Activated CD4-positive, alpha-beta T cell treated with anti-CD3 and anti-CD28 coated beads, Interleukin-2, Interleukin-4, amounts not matched to agents 100 ng/mL and 50 ng/mL, durations not matched to agents 16 hours and 8 hours (primary cell): ENCODE results near the gene PTPN22.

ENCODE experiments used
- DNase-seq: peaks from one replicate; pipeline ENCODE4 v3.0.0-alpha.2; 2020; ENCODE audit warnings: low spot score

The PTPN22 gene

GRCh38 chr1:113802367-113803007, 69.0 kb downstream of the PTPN22 start:
- DNase-seq: peak; percentile 49

- DNase-seq: no peak
Measured at GRCh38 chr1:113800487-113800886, 71.0 kb downstream of the PTPN22 start.

- no peak for DNase-seq
Measured at GRCh38 chr1:113797472-113797871, 74.0 kb downstream of the PTPN22 start.

GRCh38 chr1:113793878-113794834, 77.4 kb downstream of the PTPN22 start:
- no peak for DNase-seq

- no peak for DNase-seq
Measured at GRCh38 chr1:113792986-113793385, 78.5 kb downstream of the PTPN22 start.

GRCh38 chr1:113792471-113792870, 79.0 kb downstream of the PTPN22 start:
- no peak for DNase-seq

- DNase-seq: no peak
Measured at GRCh38 chr1:113788802-113789201, 82.7 kb downstream of the PTPN22 start.

GRCh38 chr1:113787663-113788062, 83.8 kb downstream of the PTPN22 start:
- DNase-seq: no peak

GRCh38 chr1:113786069-113786468, 85.4 kb downstream of the PTPN22 start:
- no peak for DNase-seq

- DNase-seq: peak; percentile 69
Measured at GRCh38 chr1:113784104-113784779, 87.3 kb downstream of the PTPN22 start.

- peak; percentile 75 for DNase-seq
Measured at GRCh38 chr1:113783254-113784103, 88.0 kb downstream of the PTPN22 start.

GRCh38 chr1:113782406-113782805, 89.1 kb downstream of the PTPN22 start:
- DNase-seq: no peak

GRCh38 chr1:113780374-113781146, 91.0 kb downstream of the PTPN22 start:
- DNase-seq: peak; percentile 43

GRCh38 chr1:113779542-113779941, 92.0 kb downstream of the PTPN22 start:
- DNase-seq: no peak

GRCh38 chr1:113777561-113777960, 94.0 kb downstream of the PTPN22 start:
- DNase-seq: no peak

- DNase-seq: no peak
Measured at GRCh38 chr1:113770031-113770430, 101.5 kb downstream of the PTPN22 start.

GRCh38 chr1:113769601-113769970, 101.9 kb downstream of the PTPN22 start:
- DNase-seq: no peak

GRCh38 chr1:113768916-113769600, 102.5 kb downstream of the PTPN22 start:
- no peak for DNase-seq

GRCh38 chr1:113765306-113766230, 105.9 kb downstream of the PTPN22 start:
- DNase-seq: no peak
